ENCODE measurements around the gene OR6J1. TPM values are rescaled to one million over a fixed set of nuclear protein-coding genes. Genes with fewer than 3 reads are reported as not detected.

OR6J1 gene
- total and polyA plus RNA-seq, 10 of the 15 experiments (the other 5 are each of a cell fraction or from before 2014, with no cell fraction given): not detected

- intact Hi-C loops (cut with micrococcal nuclease; ENCODE audit: unreplicated experiment) (loop anchor here (1.0 to 10.0 kb wide), 3 partner anchors 53 to 344 kb away; no protein-coding TSS in a partner anchor), in situ Hi-C loops (cut with MboI) (no loop called here)
- no peaks in the 10 kb centered on the region for H3K27me3 ChIP-seq (replicated peaks in 1 of 2; ENCODE audit: control insufficient read depth in 2 of 2, insufficient read depth in 2 of 2, low read length in 1 of 2)
- ChIA-PET CTCF (interaction anchor here (0.7 to 9.9 kb wide), 38 partner anchors 8 to 352 kb away, joined by 3 to 206 read pairs (median 5); partner anchors contain the start of genes DAD1, OR6J1, OXA1L and SLC7A7), POLR2A (interaction anchor here (0.5 to 1.5 kb wide), 2 partner anchors 115 to 1651 kb away, joined by 4 to 5 read pairs; no protein-coding TSS in a partner anchor), SMC1A (ENCODE audit: uncharacterized antibody, unreplicated experiment) (interaction anchor here (0.6 to 4.7 kb wide), 24 partner anchors 9 to 953 kb away, joined by 3 to 79 read pairs (median 4); partner anchors contain the start of genes ABHD4 and OXA1L), RAD21 (ENCODE audit: unreplicated experiment) (interaction anchor here (0.5 to 5.1 kb wide), 13 partner anchors 74 to 271 kb away, joined by 3 to 64 read pairs (median 5); partner anchors contain the start of genes LRP10 and OXA1L)
- no peak overlapping the region for H3K4me3 ChIP-seq
- ATAC-seq (no peak), DNase-seq (ENCODE audit: low read depth, low spot score) (no peak), FAIRE-seq (no peak)
- no peaks in the 10 kb centered on the region for H3K9me3 ChIP-seq (replicated peaks; ENCODE audit: control insufficient read depth, insufficient read depth, low read length)
- H3K9ac ChIP-seq (ENCODE audit: control insufficient read depth, insufficient read depth, low read length): no peak overlapping the region
- 0% methylated on average over 1 of the region's 1 CpG for WGBS (ENCODE audit: insufficient coverage, insufficient replicate concordance, low lambda C conversion rate, missing lambda C conversion rate)
- H4K20me1 ChIP-seq (ENCODE audit: control insufficient read depth, insufficient read depth): no peaks in the 10 kb centered on the region
- H3K79me2 ChIP-seq (ENCODE audit: control insufficient read depth, insufficient read depth, low read length): no peaks in the 10 kb centered on the region
- no TSS peak for BruUV-seq (replicated peaks)
- no peaks in the 10 kb centered on the region for H3K4me1 ChIP-seq (ENCODE audit: control insufficient read depth, insufficient read depth, low read length)
- no peak overlapping the region for H2AFZ ChIP-seq (ENCODE audit: control insufficient read depth, low read depth, low read length)
- no peaks in the 10 kb centered on the region for H3K36me3 ChIP-seq (ENCODE audit: control insufficient read depth in 2 of 2, insufficient read depth in 2 of 2, low read length in 1 of 2)
- no peak overlapping the region for H3K27ac ChIP-seq (ENCODE audit: control insufficient read depth, insufficient read depth)
- TF ChIP-seq SIX5 (IDR thresholded peaks at IDR 0.05; ENCODE audit: low read depth, low read length, severe bottlenecking): no peak
- no peak for TF ChIP-seq CBFB (IDR thresholded peaks at IDR 0.05; ENCODE audit: low read depth)
- TF ChIP-seq POLR2AphosphoS5 (IDR thresholded peaks at IDR 0.05; ENCODE audit: low read length): no peak
- TF ChIP-seq SIN3A (IDR thresholded peaks at IDR 0.05; ENCODE audit: low read depth, low read length): no peak
- TF ChIP-seq CHD2 (IDR thresholded peaks at IDR 0.05; ENCODE audit: borderline replicate concordance, low read depth, low read length): no peak
- no peak for TF ChIP-seq SUPT20H (IDR thresholded peaks at IDR 0.05; ENCODE audit: borderline replicate concordance, control insufficient read depth, low read depth, low read length)
- TF ChIP-seq IRF5 (IDR thresholded peaks at IDR 0.05; ENCODE audit: borderline replicate concordance): no peak
- no peak for TF ChIP-seq ZNF207 (IDR thresholded peaks at IDR 0.05; ENCODE audit: borderline replicate concordance)
- TF ChIP-seq NR2C2 (IDR thresholded peaks at IDR 0.05; ENCODE audit: borderline replicate concordance, control insufficient read depth, insufficient read length, low read depth): no peak
- no peak for TF ChIP-seq BCL11A (IDR thresholded peaks at IDR 0.05; ENCODE audit: low read depth, low read length)
- no peak for TF ChIP-seq SMARCA5 (IDR thresholded peaks at IDR 0.05)
- TF ChIP-seq MXI1 (IDR thresholded peaks at IDR 0.05; ENCODE audit: low read depth, low read length): no peak
- no peak for TF ChIP-seq TARDBP (IDR thresholded peaks at IDR 0.05; ENCODE audit: borderline replicate concordance)
- no peak for TF ChIP-seq BRCA1 (IDR thresholded peaks at IDR 0.05; ENCODE audit: low read depth, low read length)
- TF ChIP-seq CBX3 (IDR thresholded peaks at IDR 0.05; ENCODE audit: borderline replicate concordance, low read depth): no peak
- TF ChIP-seq NR2C1 (IDR thresholded peaks at IDR 0.05): no peak
- TF ChIP-seq HDGF (IDR thresholded peaks at IDR 0.05): no peak
- no peak for TF ChIP-seq SMAD1 (IDR thresholded peaks at IDR 0.05; ENCODE audit: low read depth, partially characterized antibody)
- TF ChIP-seq EZH2 (IDR thresholded peaks at IDR 0.05; ENCODE audit: borderline replicate concordance, control insufficient read depth, low read depth, low read length): no peak
- no peak for TF ChIP-seq JUND (IDR thresholded peaks at IDR 0.05; ENCODE audit: low read depth, low read length)
- H3K4me2 ChIP-seq (ENCODE audit: control insufficient read depth, insufficient read depth): no peak overlapping the region
Measured at GRCh38 chr14:22658946-22659345, 14.8 kb upstream of the OR6J1 start.
